Activated CD4-positive, alpha-beta T cell treated with anti-CD3 and anti-CD28 coated beads, Interleukin-2, amount 50 U/mL, for 48 hours (primary cell): ENCODE data around the gene KRT75.
"Not testable (repeated sequence)": the region's sequence is repeated elsewhere in the genome, so short reads cannot be mapped to it uniquely, and the experiment has no call there.

Source experiments
- DNase-seq, 2 experiments: peaks; one replicate each; pipeline ENCODE4 v3.0.0-alpha.2; 2020

Gene KRT75

GRCh38 chr12:52415870-52416750, 18.1 kb downstream of the KRT75 start:
- no peak for DNase-seq

DNA sequence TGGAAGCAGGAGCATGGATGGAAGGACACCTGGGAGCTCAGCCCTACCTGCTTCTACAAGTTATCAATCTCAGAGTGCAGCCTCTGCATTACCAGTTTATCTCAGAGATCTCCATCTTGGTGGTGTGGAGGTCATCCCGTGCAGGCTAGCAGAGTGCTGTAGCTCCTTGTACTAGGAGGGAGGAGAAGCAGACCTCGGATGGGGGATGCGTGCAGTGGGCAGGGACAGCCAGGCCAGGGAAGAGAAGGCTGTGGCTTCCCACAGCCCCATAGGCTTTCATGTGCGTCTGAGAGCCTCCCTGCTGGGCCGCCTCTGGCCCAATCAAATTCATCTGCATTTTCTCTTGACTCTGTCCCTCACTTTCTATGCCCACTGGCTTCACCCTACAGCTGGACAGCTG, 19.2 kb downstream of the KRT75 start:
- DNase-seq: no peak

- DNase-seq: no peak
These were observed 20.3 kb downstream of the KRT75 start for GRCh38 chr12:52413782-52414345.

GRCh38 chr12:52413202-52413601, 21.0 kb downstream of the KRT75 start:
- no peak for DNase-seq

- no peak for DNase-seq
These were observed 22.4 kb downstream of the KRT75 start for GRCh38 chr12:52411815-52412214.

GRCh38 chr12:52410589-52411248, 23.5 kb downstream of the KRT75 start:
- DNase-seq: not testable (repeated sequence)

DNA sequence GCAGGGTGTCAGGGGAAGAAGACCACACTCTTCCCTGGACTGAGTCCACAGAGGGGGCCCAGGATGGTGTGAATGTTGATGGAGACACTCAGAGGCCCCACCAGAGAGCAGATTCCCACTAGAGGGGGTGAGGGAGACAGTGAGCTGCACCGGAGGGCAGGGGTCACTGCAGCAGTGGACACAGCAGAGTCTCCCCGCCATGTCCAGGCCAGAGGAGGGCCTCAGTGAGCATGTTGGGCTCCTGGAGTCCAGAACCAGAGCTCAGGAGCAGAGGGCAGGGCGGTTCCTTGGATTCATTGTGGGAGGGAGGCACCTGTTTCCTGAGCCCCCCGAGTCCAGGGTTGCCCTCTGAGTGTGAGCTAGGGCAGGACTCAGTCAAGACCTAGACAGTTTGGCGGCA, 26.3 kb downstream of the KRT75 start:
- DNase-seq: no peak

- no peak for DNase-seq
These were observed 28.2 kb downstream of the KRT75 start, which contains the start of gene KRT82 for GRCh38 chr12:52405922-52406385. KRT82 (minus strand) TSS chr12:52406335; CDS start chr12:52406277, 58 bp downstream.

GRCh38 chr12:52404951-52405350, 29.2 kb downstream of the KRT75 start:
- no peak for DNase-seq

- DNase-seq: no peak
These were observed 30.6 kb downstream of the KRT75 start for GRCh38 chr12:52403561-52403960.

DNA sequence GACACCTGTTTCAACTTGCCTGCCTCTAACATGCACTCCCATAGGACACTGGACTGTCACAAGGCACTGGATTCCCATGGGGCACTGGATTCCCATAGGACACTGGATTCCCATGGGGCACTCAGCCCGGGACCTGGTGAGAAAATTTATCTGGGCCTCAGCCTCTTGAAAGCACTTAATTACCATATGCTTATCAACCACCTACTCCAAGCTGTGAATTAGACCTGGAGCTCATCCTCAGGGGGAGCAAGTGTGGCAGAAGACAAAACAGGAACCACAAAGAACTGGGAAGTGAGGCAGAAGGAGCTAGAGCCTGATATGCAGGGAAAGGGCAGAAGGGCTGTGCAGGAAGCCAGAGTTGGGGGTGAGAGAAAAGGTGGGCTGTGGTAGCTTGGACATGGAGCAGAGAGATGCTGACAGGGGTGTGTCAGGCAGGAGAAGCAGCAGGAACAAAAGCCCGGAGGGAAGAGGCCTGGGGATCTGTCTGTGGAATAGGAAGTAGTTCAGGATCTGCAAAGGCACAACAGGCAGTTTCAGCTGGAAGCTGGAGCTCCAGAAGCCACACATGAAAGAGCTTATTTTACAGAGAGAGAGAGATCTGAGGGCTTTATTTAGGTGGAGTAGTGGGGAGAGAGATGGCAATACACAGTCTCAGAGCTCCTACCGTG, 31.2 kb downstream of the KRT75 start:
- DNase-seq: no peak

DNA sequence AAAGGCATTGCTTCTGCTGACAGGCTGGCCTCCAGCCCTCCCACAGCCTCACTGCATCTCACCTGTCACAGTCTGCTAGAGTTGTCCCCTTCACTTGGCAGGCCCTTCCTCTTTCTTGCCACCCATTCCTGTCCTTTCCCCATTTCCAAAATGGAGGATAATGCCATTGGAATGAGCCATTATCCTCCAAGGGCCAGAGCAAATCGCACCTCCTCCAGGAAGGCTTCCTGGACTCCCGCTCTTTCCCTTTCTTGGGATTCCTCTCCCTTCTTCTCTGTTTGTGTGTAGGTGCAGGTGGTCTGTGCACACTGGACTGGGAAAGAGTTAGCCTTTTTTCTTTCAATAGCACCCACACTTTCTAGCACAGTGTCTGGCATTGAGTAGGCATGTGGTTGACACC, 31.8 kb downstream of the KRT75 start:
- DNase-seq: no peak

DNA sequence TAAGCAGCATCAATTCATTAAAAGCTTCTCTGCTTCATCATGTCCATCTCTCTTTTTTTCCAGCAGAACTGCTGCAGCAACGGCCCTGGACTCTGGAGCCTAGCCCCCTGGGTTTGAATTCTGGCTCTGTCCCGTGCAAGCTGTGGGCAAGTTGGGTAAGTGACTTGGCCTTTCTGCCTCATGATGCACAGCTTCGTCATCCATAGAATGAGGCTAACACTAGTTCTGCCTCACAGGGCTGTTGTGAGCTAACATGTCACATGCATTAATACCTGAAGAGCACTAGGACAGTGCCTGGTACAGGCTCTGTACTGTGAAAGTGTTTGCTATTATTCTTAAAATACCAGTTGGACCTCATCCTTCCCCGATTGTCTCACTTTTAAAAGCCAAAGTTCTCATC, 32.2 kb downstream of the KRT75 start:
- no peak for DNase-seq

DNA sequence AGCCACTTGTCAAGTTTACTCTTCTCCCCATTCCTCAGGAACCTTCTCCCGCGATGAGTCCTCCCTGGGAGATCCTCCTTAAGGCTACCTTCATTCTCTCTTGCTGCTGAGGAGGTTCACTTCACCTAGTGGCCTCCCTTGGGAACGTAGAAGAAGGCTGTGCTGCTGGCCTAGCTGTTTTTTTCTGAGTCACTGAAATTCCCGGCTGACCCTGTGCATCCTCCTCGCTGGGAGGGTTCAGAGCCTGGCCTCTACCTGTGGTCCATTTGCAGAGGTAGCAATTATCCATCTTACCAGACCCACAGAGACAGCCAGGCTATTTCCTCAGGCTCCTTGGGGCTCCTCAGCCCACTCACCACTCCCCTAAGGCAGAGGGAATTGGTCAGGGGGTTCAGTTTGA, 32.6 kb downstream of the KRT75 start:
- no peak for DNase-seq

DNA sequence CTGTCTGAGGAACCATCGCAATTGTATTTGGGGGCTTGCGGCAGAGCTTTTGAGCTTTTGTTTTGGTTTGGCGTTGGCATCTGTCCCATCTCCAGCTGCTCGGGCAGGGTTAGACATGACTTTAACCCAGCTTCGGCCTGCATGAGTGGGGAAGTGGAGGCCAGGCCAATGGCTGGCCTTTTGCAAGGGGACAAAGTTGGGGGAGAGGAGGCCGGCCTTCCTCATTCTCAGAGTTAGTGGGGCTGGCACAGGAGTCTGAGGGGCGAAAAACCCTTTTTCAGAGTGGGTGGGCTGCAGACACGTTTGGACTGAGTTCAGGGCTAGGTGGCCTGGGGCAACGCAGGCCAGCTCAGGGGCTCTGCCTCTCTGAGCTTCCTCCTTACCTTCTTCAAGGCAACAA, 33.3 kb downstream of the KRT75 start:
- no peak for DNase-seq

DNA sequence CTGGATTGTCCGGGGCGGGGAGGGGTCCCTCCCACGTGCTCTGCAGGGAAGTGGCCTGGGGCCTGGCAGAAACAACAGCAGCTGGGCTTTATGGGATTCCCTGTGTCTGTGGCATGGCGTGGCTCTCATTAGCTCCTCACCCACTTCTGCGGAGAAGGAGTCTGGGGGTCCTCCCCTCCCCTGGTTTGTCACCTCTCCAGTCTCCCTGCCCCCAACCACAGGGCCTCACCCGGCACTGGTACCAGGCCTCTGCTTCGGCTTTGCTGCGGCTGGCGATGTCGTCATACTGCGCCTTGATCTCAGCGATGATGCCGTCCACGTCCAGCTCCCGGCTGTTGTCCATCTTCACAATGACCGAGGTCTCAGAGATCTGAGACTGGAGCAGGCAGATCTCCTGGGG, 34.4 kb downstream of the KRT75 start:
- DNase-seq: no peak

GRCh38 chr12:52398176-52398575, 36.0 kb downstream of the KRT75 start:
- DNase-seq: no peak

DNA sequence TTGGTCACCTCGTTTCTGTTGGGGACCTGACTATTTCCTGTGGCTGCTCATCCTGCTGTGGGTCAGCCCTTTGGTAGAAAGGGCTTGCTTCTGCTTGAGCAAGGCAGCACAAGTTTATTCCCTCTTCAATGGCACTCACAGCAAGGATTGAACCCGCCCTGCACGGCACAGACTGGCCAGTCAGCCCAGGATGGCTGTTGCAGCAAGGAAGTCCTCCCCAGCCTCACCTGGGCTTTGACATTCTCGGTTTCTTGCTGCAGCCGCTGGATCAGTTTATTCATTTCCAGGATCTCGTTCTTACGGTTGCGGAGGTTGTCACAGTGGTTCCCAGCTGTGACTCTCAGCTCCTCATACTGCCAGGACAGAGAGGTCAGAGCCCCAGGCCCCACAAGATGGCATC, 37.5 kb downstream of the KRT75 start:
- DNase-seq: no peak

GRCh38 chr12:52395761-52396434, 38.3 kb downstream of the KRT75 start:
- peak in 1 of 2 experiments; percentile 8 for DNase-seq

- no peak for DNase-seq
These were observed 39.2 kb downstream of the KRT75 start for GRCh38 chr12:52394836-52395405.

DNA sequence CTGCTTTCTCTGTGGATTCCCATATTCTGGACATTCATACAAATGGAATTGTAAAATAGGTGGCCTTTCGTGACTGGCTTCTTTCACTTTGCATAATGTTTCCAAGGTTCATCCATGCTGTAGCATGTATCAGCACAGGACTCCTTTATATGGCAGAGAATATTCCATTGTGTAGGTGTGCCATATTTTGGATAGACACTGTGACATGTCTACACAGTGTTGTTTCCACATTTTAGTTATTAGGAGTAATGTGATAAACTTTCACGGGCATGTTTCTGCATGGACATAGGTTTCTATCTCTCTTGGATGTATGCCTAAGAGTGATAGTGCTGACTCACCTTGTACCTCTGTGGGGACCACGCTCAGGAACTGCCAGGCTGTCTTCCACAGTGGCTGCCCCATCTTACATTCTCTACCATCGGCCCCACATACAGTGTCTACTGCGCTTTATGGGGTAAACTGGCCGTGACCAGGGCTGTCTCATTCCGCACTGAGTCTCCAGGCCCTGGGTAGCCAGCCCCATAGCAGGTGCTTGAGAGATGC, 41.6 kb downstream of the KRT75 start:
- no peak for DNase-seq

GRCh38 chr12:52391618-52392002, 42.6 kb downstream of the KRT75 start:
- no peak for DNase-seq
